Measurements from ENCODE around the gene TFAM. TPM values are rescaled to one million over a fixed set of nuclear protein-coding genes. Genes with fewer than 3 reads are reported as not detected.

TFAM gene
- total and polyA plus RNA-seq, 2 of the 8 experiments (the other 6 are each of a cell fraction or from before 2014, with no cell fraction given), result 29.3 to 97.3 TPM

DNA sequence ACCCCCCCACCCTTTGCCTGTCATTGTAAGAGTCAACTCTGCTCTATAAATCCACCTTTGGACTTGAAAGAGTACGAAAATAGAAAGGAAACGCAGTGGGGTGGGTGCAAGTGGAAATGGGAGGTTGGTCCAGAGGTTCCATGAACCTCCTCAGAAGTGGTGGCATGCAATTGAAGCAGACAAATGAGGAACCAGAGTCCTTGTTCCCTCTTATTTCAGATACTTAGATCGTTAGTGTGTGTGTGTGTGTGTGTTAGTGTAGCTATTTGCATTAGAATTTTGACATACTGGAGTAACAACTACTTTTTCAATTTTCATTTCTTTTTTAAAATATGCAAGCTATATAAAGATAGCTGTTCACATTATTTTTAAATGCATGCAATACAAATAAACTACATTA lies 18.1 kb upstream of the TFAM start:
- H3K4me2 ChIP-seq (ENCODE audit: insufficient read depth in 1 of 2, low read depth in 2 of 2, low read length in 2 of 2), result no peak overlapping the region
- FAIRE-seq (no peak), DNase-seq (ENCODE audit: low read depth in 1 of 2, low spot score in 2 of 2) (no peak)
- H2AK5ac ChIP-seq (ENCODE audit: low read depth, low read length), result no peak overlapping the region
- no peak overlapping the region for H3K14ac ChIP-seq (ENCODE audit: insufficient read length)
- no peak overlapping the region for H3K56ac ChIP-seq (replicated peaks; ENCODE audit: insufficient read length, low read depth, low read length)
- H3K4ac ChIP-seq (replicated peaks; ENCODE audit: insufficient read length, low read depth, low read length), result no peak overlapping the region
- H3K23me2 ChIP-seq (ENCODE audit: low read depth, low read length), result no peaks in the 10 kb centered on the region
- H3K9me3 ChIP-seq (ENCODE audit: insufficient read depth in 2 of 2, low read depth in 1 of 2, low read length in 1 of 2), result no peaks in the 10 kb centered on the region
- H3K9ac ChIP-seq (replicated peaks in 1 of 4; ENCODE audit: extremely low read depth in 1 of 4, low read depth in 3 of 4, low read length in 3 of 4), result no peak overlapping the region
- no peaks in the 10 kb centered on the region for H3K27me3 ChIP-seq (replicated peaks in 1 of 4; ENCODE audit: control insufficient read depth in 3 of 4, extremely low read depth in 1 of 4, insufficient read depth in 3 of 4, low read length in 3 of 4)
- no peak overlapping the region for H3K23ac ChIP-seq (ENCODE audit: insufficient read length)
- no peak overlapping the region for H2BK15ac ChIP-seq (ENCODE audit: low read length)
- no peak overlapping the region for H2BK12ac ChIP-seq (ENCODE audit: low read depth, low read length)
- no peak overlapping the region for H4K91ac ChIP-seq (replicated peaks; ENCODE audit: insufficient read length, low read length)
- H3K18ac ChIP-seq (ENCODE audit: extremely low read depth, low read length), result no peak overlapping the region
- H3K4me3 ChIP-seq (ENCODE audit: extremely low read depth in 1 of 4, insufficient read depth in 2 of 4, low read depth in 3 of 4, low read length in 4 of 4), result no peak overlapping the region
- no peak overlapping the region for H4K5ac ChIP-seq (ENCODE audit: insufficient read length, low read depth, low read length)
- no peaks in the 10 kb centered on the region for H4K20me1 ChIP-seq (replicated peaks in 1 of 2; ENCODE audit: control insufficient read depth in 1 of 2, insufficient read depth in 2 of 2, low read length in 2 of 2)
- no peaks in the 10 kb centered on the region; a peak in 1 of 4 replicates for H3K79me2 ChIP-seq (ENCODE audit: control insufficient read depth in 1 of 2, insufficient read depth in 2 of 2, low read length in 2 of 2)
- 86% methylated on average over 3 of the region's 3 CpGs; no CpG with 5 or more reads in 1 of the 2 experiments for WGBS, 2 experiments (ENCODE audit: extremely low coverage in 1 of 2, insufficient coverage in 1 of 2, insufficient read length in 1 of 2, insufficient replicate concordance in 2 of 2, low coverage in 1 of 2, low lambda C conversion rate in 2 of 2, missing lambda C conversion rate in 1 of 2)
- ChIA-PET CTCF (ENCODE audit: partially characterized antibody) (interaction anchor here (1.4 kb wide), 1 partner anchor 67 kb away, joined by 5 read pairs; no protein-coding TSS in a partner anchor), POLR2A (ENCODE audit: partially characterized antibody) (no interaction called here)
- no peak overlapping the region for H2BK120ac ChIP-seq (replicated peaks; ENCODE audit: low read depth, low read length)
- H2BK20ac ChIP-seq (ENCODE audit: low read length), result no peak overlapping the region
- H3K79me1 ChIP-seq (ENCODE audit: low read depth, low read length), result no peaks in the 10 kb centered on the region
- H3K36me3 ChIP-seq (ENCODE audit: control insufficient read depth in 2 of 4, insufficient read depth in 4 of 4, low read length in 3 of 4), result peaks cover 2 to 5% (median 3%) of the 10 kb centered on the region in 4 experiments; a peak in 2 of 8 replicates
- no peaks in the 10 kb centered on the region for H3K4me1 ChIP-seq (replicated peaks in 1 of 4; ENCODE audit: control insufficient read depth in 3 of 4, insufficient read depth in 4 of 4, low read length in 3 of 4)
- H2BK5ac ChIP-seq (ENCODE audit: low read depth, low read length), result no peak overlapping the region
- no peak overlapping the region for H3K27ac ChIP-seq (ENCODE audit: low read depth, low read length)
- H4K8ac ChIP-seq (ENCODE audit: extremely low read depth, insufficient read depth, low read length), result no peak overlapping the region
- no peak overlapping the region for H2AFZ ChIP-seq (ENCODE audit: low read length)
- no peak for TF ChIP-seq SIRT6 (IDR thresholded peaks at IDR 0.05; ENCODE audit: low read length)
- no peak for TF ChIP-seq TBP (IDR thresholded peaks at IDR 0.05; ENCODE audit: low read depth, low read length)
- no peak for TF ChIP-seq RBBP5 (IDR thresholded peaks at IDR 0.05; ENCODE audit: borderline replicate concordance, low read depth, low read length)
- no peak for TF ChIP-seq SP2 (IDR thresholded peaks at IDR 0.05; ENCODE audit: low read length)
- TF ChIP-seq SIX5 (IDR thresholded peaks at IDR 0.05; ENCODE audit: low read depth, low read length), result no peak
- TF ChIP-seq ZNF274 (IDR thresholded peaks at IDR 0.05; ENCODE audit: borderline replicate concordance, extremely low read depth, low read length), result no peak
- TF ChIP-seq RNF2 (IDR thresholded peaks at IDR 0.05; ENCODE audit: borderline replicate concordance, low read depth, low read length, missing control alignments, poor library complexity, severe bottlenecking), result no peak
- TF ChIP-seq CBX8 (IDR thresholded peaks at IDR 0.05; ENCODE audit: borderline replicate concordance, low read depth, low read length), result no peak
- no peak for TF ChIP-seq CEBPB (IDR thresholded peaks at IDR 0.05; ENCODE audit: low read depth, low read length)
- no peak for TF ChIP-seq SUZ12 (IDR thresholded peaks at IDR 0.05; ENCODE audit: low read length)
- TF ChIP-seq POU5F1 (IDR thresholded peaks at IDR 0.05; ENCODE audit: low read depth, low read length), result no peak
- no peak for TF ChIP-seq TAF1 (IDR thresholded peaks at IDR 0.05; ENCODE audit: low read depth, low read length)
- no peak for TF ChIP-seq RFX5 (IDR thresholded peaks at IDR 0.05; ENCODE audit: borderline replicate concordance, low read depth, low read length)
- no peak for TF ChIP-seq MAX (IDR thresholded peaks at IDR 0.05)
- TF ChIP-seq CBX5 (IDR thresholded peaks at IDR 0.05; ENCODE audit: low read depth, low read length), result no peak

Measured in H1 (cell line).